Loucy (cell line): ENCODE results near the gene BANK1.

Experiments
- H2AFZ ChIP-seq: fragments of 200-600 bp; sonication (generic); 2 replicates; pipeline ENCODE4 v1.6.0; 2016; ENCODE audit warnings: antibody characterized with exemption, mild to moderate bottlenecking, low read length, moderate library complexity
- H3F3A ChIP-seq: fragments of 200-600 bp; 2 replicates; pipeline ENCODE4 v1.6.0; 2016; ENCODE audit warnings: antibody characterized with exemption, low read depth, mild to moderate bottlenecking
- H3K27me3 ChIP-seq: fragments of 200-600 bp; sonication (generic); 2 replicates; pipeline ENCODE4 v1.6.1; 2014; ENCODE audit warnings: low read length, mild to moderate bottlenecking; ENCODE audit not compliant: insufficient read depth, poor library complexity, severe bottlenecking
- H3K36me3 ChIP-seq: fragments of 200-600 bp; sonication (generic); 2 replicates; pipeline ENCODE4 v1.6.1; 2016; ENCODE audit warnings: low read length; ENCODE audit not compliant: insufficient read depth
- H3K4me1 ChIP-seq: fragments of 200-600 bp; sonication (generic); 2 replicates; pipeline ENCODE4 v1.5.1; 2014; ENCODE audit warnings: low read length, mild to moderate bottlenecking; ENCODE audit not compliant: insufficient read depth, poor library complexity, severe bottlenecking
- H3K4me2 ChIP-seq: fragments of 200-600 bp; sonication (generic); 2 replicates; pipeline ENCODE4 v1.6.0; 2014; ENCODE audit warnings: antibody characterized with exemption, low read length, low read depth, mild to moderate bottlenecking; ENCODE audit not compliant: poor library complexity, severe bottlenecking
- H3K4me3 ChIP-seq: fragments of 200-600 bp; sonication (generic); 2 replicates; pipeline ENCODE4 v1.5.1; 2014; ENCODE audit warnings: low read length, mild to moderate bottlenecking, mixed read lengths; ENCODE audit not compliant: poor library complexity, severe bottlenecking
- H3K79me2 ChIP-seq: fragments of 200-600 bp; sonication (generic); 2 replicates; pipeline ENCODE4 v1.6.1; 2014; ENCODE audit warnings: low read length; ENCODE audit not compliant: insufficient read depth
- H3K9ac ChIP-seq: fragments of 200-600 bp; sonication (generic); 2 replicates; pipeline ENCODE4 v1.6.0; 2014; ENCODE audit warnings: mild to moderate bottlenecking, low read depth, low read length, moderate library complexity; ENCODE audit not compliant: poor library complexity, severe bottlenecking
- H3K9me2 ChIP-seq: fragments of 200-600 bp; sonication (generic); replicated peaks from 2 replicates; pipeline ENCODE4 v1.6.1; 2016; ENCODE audit warnings: low read depth, low read length, mixed read lengths
- H3K9me3 ChIP-seq: fragments of 200-600 bp; sonication (generic); 2 replicates; pipeline ENCODE4 v1.6.1; 2014; ENCODE audit warnings: mild to moderate bottlenecking, antibody characterized with exemption, low read length, low read depth; ENCODE audit not compliant: insufficient read depth
- H4K20me1 ChIP-seq: fragments of 200-600 bp; sonication (generic); 2 replicates; pipeline ENCODE4 v1.6.0; 2014; ENCODE audit warnings: antibody characterized with exemption, low read length, mild to moderate bottlenecking; ENCODE audit not compliant: insufficient read depth, poor library complexity, severe bottlenecking
- EZH2phosphoT487 ChIP-seq: fragments of 200-600 bp; IDR thresholded peaks from 2 replicates; pipeline ENCODE4 v1.6.1; 2018; ENCODE audit warnings: antibody characterized with exemption, mild to moderate bottlenecking, moderate library complexity, borderline replicate concordance
- TF ChIP-seq, protein P1 (sequence below): fragments of 200-600 bp; sonication (generic); conservative IDR thresholded peaks from 2 replicates; pipeline ENCODE4 v1.5.1; 2014; ENCODE audit warnings: mild to moderate bottlenecking, antibody characterized with exemption, low read length

The BANK1 gene

GRCh38 chr4:101910786-101911373 lies 120.3 kb downstream of the BANK1 start:
- TF ChIP-seq, protein P1, sequence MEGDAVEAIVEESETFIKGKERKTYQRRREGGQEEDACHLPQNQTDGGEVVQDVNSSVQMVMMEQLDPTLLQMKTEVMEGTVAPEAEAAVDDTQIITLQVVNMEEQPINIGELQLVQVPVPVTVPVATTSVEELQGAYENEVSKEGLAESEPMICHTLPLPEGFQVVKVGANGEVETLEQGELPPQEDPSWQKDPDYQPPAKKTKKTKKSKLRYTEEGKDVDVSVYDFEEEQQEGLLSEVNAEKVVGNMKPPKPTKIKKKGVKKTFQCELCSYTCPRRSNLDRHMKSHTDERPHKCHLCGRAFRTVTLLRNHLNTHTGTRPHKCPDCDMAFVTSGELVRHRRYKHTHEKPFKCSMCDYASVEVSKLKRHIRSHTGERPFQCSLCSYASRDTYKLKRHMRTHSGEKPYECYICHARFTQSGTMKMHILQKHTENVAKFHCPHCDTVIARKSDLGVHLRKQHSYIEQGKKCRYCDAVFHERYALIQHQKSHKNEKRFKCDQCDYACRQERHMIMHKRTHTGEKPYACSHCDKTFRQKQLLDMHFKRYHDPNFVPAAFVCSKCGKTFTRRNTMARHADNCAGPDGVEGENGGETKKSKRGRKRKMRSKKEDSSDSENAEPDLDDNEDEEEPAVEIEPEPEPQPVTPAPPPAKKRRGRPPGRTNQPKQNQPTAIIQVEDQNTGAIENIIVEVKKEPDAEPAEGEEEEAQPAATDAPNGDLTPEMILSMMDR, result no peak
- no peak for TF ChIP-seq EZH2phosphoT487
- Histone ChIP-seq H3K4me1 (no peaks in the 10 kb centered on the region), H3K4me3 (no peak overlapping the region), H3F3A (no peaks in the 10 kb centered on the region), H3K79me2 (no peaks in the 10 kb centered on the region), H3K9me2 (0 out of 2 replicates have a peak, but pooled peaks cover 4% of the 10 kb centered on the region), H3K4me2 (no peak overlapping the region), H3K36me3 (no peaks in the 10 kb centered on the region), H3K9me3 (no peaks in the 10 kb centered on the region), H3K27me3 (no peaks in the 10 kb centered on the region), H3K9ac (no peak overlapping the region), H2AFZ (no peak overlapping the region), H4K20me1 (no peaks in the 10 kb centered on the region)

DNA sequence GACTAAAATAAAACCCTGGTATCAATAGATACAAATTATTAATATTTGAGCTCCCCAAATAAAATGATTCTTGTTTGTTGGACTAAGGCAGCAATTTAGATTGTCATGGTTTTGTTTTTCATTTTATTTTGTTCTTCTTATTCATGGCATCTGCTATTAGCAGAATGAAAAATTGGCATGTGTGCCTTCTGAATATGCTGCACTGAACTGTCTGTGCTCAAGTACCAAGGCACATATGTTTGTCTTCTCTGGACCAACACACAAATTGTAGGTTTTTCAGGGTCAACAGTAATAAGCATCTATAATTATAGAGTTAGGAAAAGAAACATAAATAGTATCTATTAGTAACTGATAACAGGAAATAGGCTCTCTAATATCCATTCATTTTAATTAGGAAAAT lies 121.1 kb downstream of the BANK1 start:
- Histone ChIP-seq H3K79me2 (no peaks in the 10 kb centered on the region), H3K9ac (no peak overlapping the region), H3K27me3 (no peaks in the 10 kb centered on the region), H3K4me3 (no peak overlapping the region), H3K4me2 (no peak overlapping the region), H3K9me2 (0 out of 2 replicates have a peak, but pooled peaks cover 4% of the 10 kb centered on the region), H3K4me1 (no peaks in the 10 kb centered on the region), H2AFZ (no peak overlapping the region), H3K36me3 (no peaks in the 10 kb centered on the region), H3K9me3 (no peaks in the 10 kb centered on the region), H4K20me1 (no peaks in the 10 kb centered on the region), H3F3A (no peaks in the 10 kb centered on the region)
- TF ChIP-seq EZH2phosphoT487, result no peak
- TF ChIP-seq, protein P1, result no peak

GRCh38 chr4:101914761-101915160 lies 124.2 kb downstream of the BANK1 start:
- no peak overlapping the region for H3K9ac ChIP-seq
- H3K4me2 ChIP-seq, result no peak overlapping the region
- H3K79me2 ChIP-seq, result no peaks in the 10 kb centered on the region
- no peaks in the 10 kb centered on the region for H3K4me1 ChIP-seq
- no peaks in the 10 kb centered on the region for H3K27me3 ChIP-seq
- 0 out of 2 replicates have a peak, but pooled peaks cover 4% of the 10 kb centered on the region for H3K9me2 ChIP-seq
- no peaks in the 10 kb centered on the region for H3F3A ChIP-seq
- no peaks in the 10 kb centered on the region for H3K36me3 ChIP-seq
- no peaks in the 10 kb centered on the region for H4K20me1 ChIP-seq
- no peaks in the 10 kb centered on the region for H3K9me3 ChIP-seq
- TF ChIP-seq EZH2phosphoT487, result no peak
- TF ChIP-seq, protein P1, result no peak
- no peak overlapping the region for H3K4me3 ChIP-seq
- H2AFZ ChIP-seq, result no peak overlapping the region
